ENCODE data around the gene MLEC. TPM values are rescaled to one million over a fixed set of nuclear protein-coding genes. Genes with fewer than 3 reads are reported as not detected.

The MLEC gene
- total RNA-seq, 1 experiment from 2014 or later, result 290 TPM

DNA sequence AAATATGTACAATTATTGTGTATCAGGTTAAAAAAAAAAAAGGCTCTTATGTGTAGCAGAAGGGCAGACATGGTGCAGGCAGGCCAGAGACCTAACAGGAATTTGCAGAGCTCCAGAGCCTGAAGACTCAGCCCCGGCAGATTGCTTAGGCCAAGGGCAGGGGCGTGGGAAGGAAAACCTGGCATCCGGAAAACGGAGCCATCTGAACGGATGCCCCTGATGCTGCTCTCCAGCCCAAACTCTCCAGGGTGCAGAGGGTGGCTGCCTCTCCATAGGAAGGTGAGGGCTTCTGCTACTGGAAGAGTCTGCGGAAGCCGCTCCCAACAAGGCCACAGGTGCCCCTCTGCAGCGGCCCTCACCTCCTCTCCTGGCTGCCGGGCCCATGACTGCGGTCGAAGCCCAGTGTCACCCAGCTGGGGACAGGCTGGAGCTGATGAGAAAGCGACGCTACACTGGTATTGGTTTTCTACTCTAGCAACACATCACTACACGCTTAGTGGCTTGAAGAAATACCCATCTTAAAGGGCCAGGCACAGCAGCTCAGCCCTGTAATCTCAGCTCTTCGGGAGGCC lies 58.1 kb downstream of the MLEC start:
- TF ChIP-seq, protein P1, sequence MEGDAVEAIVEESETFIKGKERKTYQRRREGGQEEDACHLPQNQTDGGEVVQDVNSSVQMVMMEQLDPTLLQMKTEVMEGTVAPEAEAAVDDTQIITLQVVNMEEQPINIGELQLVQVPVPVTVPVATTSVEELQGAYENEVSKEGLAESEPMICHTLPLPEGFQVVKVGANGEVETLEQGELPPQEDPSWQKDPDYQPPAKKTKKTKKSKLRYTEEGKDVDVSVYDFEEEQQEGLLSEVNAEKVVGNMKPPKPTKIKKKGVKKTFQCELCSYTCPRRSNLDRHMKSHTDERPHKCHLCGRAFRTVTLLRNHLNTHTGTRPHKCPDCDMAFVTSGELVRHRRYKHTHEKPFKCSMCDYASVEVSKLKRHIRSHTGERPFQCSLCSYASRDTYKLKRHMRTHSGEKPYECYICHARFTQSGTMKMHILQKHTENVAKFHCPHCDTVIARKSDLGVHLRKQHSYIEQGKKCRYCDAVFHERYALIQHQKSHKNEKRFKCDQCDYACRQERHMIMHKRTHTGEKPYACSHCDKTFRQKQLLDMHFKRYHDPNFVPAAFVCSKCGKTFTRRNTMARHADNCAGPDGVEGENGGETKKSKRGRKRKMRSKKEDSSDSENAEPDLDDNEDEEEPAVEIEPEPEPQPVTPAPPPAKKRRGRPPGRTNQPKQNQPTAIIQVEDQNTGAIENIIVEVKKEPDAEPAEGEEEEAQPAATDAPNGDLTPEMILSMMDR (IDR thresholded peaks at IDR 0.05; ENCODE audit: unreplicated experiment), result no peak
- Mint-ChIP-seq H3K9me3 (ENCODE audit: low read depth, unreplicated experiment) (no peaks in the 10 kb centered on the region), H3K27ac (ENCODE audit: unreplicated experiment) (no peak overlapping the region), H3K4me3 (ENCODE audit: low read depth, unreplicated experiment) (no peak overlapping the region), H3K27me3 (ENCODE audit: unreplicated experiment) (no peaks in the 10 kb centered on the region), H3K4me1 (ENCODE audit: low read depth, unreplicated experiment) (no peaks in the 10 kb centered on the region), H3K36me3 (ENCODE audit: insufficient read depth, unreplicated experiment) (no peaks in the 10 kb centered on the region)
- no TSS peak for BruUV-seq (replicated peaks)
- DNase-seq, result no peak
- CTCF ChIA-PET, result interaction anchor here (0.6 kb wide), 1 partner anchor 227 kb away, joined by 4 read pairs; no protein-coding TSS in a partner anchor
- intact Hi-C loops (cut with micrococcal nuclease; ENCODE audit: unreplicated experiment), result no loop called here

DNA sequence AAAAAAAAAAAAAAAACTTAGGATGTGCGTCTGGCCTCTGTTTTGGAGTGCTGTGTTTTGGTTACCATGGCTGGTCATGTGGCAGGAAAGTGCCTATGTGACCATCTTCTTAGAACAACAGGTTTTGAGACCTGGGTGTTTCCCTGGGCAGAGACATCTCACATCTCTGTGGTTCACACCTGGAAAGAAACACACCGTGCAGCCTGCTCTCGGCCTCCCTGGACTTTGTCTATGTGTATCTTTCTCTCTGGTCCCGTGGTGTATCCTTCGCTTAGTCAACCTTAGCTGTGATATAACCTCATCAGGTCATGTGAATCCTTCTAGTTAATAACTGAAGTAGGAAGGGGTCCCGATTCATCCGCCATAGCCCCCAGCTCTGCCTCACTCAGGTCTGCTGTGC lies 61.3 kb downstream of the MLEC start:
- BruUV-seq (replicated peaks), result no TSS peak
- Mint-ChIP-seq H3K27me3 (ENCODE audit: unreplicated experiment) (no peaks in the 10 kb centered on the region), H3K9me3 (ENCODE audit: low read depth, unreplicated experiment) (no peaks in the 10 kb centered on the region), H3K36me3 (ENCODE audit: insufficient read depth, unreplicated experiment) (no peaks in the 10 kb centered on the region), H3K4me3 (ENCODE audit: low read depth, unreplicated experiment) (no peak overlapping the region), H3K4me1 (ENCODE audit: low read depth, unreplicated experiment) (no peaks in the 10 kb centered on the region), H3K27ac (ENCODE audit: unreplicated experiment) (no peak overlapping the region)
- TF ChIP-seq, protein P1 (IDR thresholded peaks at IDR 0.05; ENCODE audit: unreplicated experiment), result no peak
- intact Hi-C loops (cut with micrococcal nuclease; ENCODE audit: unreplicated experiment), result no loop called here
- CTCF ChIA-PET, result no interaction called here
- DNase-seq, result no peak

DNA sequence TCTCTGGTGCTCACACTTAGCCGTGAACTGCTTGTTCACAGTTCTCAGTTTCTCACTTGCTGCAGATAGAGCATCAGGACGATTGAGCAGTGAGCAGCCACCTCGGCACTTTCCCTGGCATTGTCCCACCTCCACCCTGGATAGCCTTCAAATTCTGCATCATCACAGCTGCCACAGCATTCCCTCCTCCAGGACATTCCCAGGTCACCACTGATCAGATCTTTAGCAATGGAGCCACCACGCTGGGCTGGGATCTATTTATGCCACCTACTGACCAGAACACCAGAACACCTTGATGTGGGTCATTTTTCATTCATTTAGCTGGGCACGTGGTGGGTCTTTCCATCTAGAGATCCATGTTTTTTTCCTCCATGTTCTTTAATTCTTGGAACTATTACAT lies 62.3 kb downstream of the MLEC start:
- Mint-ChIP-seq H3K9me3 (ENCODE audit: low read depth, unreplicated experiment) (peaks cover 2% of the 10 kb centered on the region), H3K27me3 (ENCODE audit: unreplicated experiment) (no peaks in the 10 kb centered on the region), H3K4me3 (ENCODE audit: low read depth, unreplicated experiment) (no peak overlapping the region), H3K4me1 (ENCODE audit: low read depth, unreplicated experiment) (no peaks in the 10 kb centered on the region), H3K36me3 (ENCODE audit: insufficient read depth, unreplicated experiment) (no peaks in the 10 kb centered on the region), H3K27ac (ENCODE audit: unreplicated experiment) (no peak overlapping the region)
- BruUV-seq (replicated peaks), result no TSS peak
- TF ChIP-seq, protein P1 (IDR thresholded peaks at IDR 0.05; ENCODE audit: unreplicated experiment), result no peak
- intact Hi-C loops (cut with micrococcal nuclease; ENCODE audit: unreplicated experiment), result no loop called here
- DNase-seq, result no peak
- CTCF ChIA-PET, result no interaction called here

DNA sequence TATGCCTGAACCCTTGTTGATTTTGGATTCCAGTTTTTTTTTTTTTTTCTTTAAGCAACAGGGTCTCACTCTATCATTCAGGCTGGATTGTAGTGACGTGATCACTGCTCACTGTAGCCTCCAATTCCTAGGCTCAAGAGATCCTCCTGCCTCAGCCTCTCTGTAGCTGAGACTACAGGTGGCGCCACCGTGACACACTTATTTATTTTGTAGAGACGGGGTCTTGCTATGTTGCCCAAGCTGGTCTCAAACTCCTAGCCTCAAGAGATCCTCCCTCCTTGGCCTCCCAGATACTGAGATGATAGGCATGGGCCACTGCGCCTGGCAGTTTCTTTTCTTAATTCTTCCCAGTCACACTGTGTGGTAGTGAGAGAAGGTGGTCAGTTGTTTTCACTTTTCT lies 63.9 kb downstream of the MLEC start:
- CTCF ChIA-PET, result no interaction called here
- no peaks in the 10 kb centered on the region for H3K27me3 Mint-ChIP-seq (ENCODE audit: unreplicated experiment)
- no peak overlapping the region for H3K4me3 Mint-ChIP-seq (ENCODE audit: low read depth, unreplicated experiment)
- TF ChIP-seq, protein P1 (IDR thresholded peaks at IDR 0.05; ENCODE audit: unreplicated experiment), result no peak
- peaks cover 2% of the 10 kb centered on the region for H3K9me3 Mint-ChIP-seq (ENCODE audit: low read depth, unreplicated experiment)
- intact Hi-C loops (cut with micrococcal nuclease; ENCODE audit: unreplicated experiment), result no loop called here
- H3K27ac Mint-ChIP-seq (ENCODE audit: unreplicated experiment), result no peak overlapping the region
- BruUV-seq (replicated peaks), result no TSS peak
- no peak for DNase-seq
- no peaks in the 10 kb centered on the region for H3K36me3 Mint-ChIP-seq (ENCODE audit: insufficient read depth, unreplicated experiment)
- H3K4me1 Mint-ChIP-seq (ENCODE audit: low read depth, unreplicated experiment), result no peaks in the 10 kb centered on the region
